ENCODE results near the gene SLX9.

The SLX9 gene

GRCh38 chr21:44977616-44978340 lies 37.9 kb downstream of the SLX9 start:
- no peak for DNase-seq (ENCODE audit: low read depth)

DNA sequence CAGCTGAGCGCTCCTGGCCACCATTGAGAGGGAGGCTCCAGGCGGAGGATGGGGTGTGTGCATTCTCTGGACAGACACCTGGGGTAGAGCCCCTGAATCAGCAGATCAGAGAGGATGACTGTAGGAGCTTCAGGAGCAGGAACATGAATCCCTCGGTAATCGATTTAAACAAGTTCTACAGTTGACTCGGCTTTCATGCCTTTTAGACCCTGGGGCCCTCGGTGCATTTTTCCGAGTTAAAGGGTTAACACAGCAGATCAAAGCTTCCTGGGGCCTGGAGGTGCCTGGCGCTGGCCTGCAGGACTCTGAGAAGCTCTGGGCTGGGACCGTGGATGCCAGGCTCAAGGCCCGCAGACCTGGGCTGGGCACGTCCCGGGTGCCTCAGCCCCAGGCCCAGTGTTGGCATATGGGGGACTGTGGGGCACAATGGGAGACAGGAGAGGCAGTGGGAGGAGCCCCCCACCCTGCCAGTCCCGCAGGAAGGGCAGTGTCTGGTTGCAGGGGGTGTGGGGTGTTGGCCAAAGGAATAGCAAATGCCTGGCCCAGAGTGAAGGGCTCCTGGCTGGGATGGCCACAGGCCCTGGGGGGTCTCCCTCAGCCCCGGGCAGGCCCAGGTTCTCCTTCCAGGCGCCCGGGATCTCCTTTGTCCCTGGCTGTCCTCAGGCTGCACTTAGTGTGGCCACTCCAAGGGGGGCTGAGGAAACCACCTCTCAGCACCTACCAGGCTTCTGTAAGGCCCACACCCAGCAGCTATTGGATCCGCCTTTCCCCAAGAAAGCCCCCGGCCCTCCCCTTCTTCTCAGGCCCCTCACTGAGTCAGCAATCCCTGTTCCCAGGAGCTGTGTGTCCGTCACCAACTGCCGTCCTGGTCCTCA lies 40.1 kb downstream of the SLX9 start:
- no peak for DNase-seq (ENCODE audit: low read depth)

GRCh38 chr21:44980562-44981489 lies 41.0 kb downstream of the SLX9 start:
- no peak for DNase-seq (ENCODE audit: low read depth)

DNA sequence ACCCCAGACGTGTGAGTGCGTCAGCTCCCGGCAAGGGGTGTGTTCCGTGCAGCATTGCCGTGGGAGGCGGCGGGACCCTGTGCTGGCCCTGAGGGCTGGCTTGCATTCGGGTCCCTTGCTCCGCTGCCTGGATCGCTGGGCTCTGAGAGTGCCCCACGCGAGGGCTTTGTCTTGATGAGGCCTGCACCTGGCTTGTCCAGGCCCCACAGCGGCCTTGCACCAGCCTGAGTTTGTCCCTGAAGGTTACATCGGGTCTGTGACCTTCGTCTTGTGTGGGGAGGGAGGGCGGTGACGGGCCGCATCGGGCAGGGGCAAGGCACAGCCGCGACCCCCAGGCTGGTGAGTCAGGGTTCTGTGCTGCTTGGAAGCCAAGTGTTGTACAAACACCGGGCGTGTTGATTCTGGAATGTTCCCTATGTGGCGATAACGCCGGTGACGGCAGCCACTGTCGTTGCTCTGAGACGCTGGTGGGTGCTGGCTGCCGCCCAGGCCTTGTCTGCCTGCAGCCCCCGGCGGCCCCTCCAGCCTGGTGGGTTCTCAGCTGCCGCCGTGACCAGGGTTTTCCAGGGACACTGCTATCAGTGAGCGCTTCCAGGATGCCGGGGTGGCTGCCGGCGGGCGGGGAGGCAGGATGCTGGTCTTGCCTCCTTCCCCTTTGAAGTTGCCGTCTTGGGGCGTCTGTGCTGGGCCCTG lies 42.9 kb downstream of the SLX9 start:
- DNase-seq (ENCODE audit: low read depth): no peak

DNA sequence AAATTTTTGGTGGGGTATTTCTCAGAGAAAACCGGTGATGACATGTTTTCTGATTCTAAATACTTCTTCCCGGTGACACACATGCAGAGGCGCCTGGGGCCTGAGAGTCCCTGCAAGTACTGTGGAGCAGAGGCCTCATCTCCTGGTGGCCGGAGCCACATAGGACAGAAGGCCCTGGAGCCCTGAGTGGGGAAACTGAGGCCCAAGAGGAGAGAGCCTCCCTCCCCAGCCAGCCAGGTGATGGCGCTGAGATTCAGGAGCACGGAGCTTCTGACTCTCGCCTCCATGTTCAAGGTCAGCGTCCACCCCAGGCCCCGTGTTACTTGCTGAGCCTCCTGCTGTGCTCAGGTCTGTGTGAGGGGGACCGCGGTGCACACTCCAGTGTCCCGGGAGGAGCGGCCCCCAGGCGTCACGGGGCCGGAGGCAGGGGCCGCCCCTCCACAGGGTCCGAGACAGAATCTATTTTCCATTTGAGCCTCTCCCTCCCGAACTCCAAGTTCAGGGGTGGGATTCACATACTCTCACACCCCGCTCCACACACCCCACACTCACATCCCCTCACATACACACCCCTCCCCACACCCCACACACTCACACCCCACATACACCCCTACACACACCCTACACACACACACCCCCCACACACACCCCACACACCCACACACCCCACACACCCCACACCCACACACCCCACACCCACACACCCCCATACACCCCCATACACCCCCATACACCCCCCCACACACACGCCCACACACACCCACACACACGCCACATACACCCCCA lies 43.8 kb downstream of the SLX9 start:
- DNase-seq (ENCODE audit: low read depth): no peak

- no peak for DNase-seq (ENCODE audit: low read depth)
Measured at GRCh38 chr21:44984428-44984791, 44.6 kb downstream of the SLX9 start.

- DNase-seq (ENCODE audit: low read depth): no peak
Measured at GRCh38 chr21:44984792-44985440, 45.1 kb downstream of the SLX9 start.

- no peak for DNase-seq (ENCODE audit: low read depth)
Measured at GRCh38 chr21:44985441-44986401, 45.9 kb downstream of the SLX9 start.

DNA sequence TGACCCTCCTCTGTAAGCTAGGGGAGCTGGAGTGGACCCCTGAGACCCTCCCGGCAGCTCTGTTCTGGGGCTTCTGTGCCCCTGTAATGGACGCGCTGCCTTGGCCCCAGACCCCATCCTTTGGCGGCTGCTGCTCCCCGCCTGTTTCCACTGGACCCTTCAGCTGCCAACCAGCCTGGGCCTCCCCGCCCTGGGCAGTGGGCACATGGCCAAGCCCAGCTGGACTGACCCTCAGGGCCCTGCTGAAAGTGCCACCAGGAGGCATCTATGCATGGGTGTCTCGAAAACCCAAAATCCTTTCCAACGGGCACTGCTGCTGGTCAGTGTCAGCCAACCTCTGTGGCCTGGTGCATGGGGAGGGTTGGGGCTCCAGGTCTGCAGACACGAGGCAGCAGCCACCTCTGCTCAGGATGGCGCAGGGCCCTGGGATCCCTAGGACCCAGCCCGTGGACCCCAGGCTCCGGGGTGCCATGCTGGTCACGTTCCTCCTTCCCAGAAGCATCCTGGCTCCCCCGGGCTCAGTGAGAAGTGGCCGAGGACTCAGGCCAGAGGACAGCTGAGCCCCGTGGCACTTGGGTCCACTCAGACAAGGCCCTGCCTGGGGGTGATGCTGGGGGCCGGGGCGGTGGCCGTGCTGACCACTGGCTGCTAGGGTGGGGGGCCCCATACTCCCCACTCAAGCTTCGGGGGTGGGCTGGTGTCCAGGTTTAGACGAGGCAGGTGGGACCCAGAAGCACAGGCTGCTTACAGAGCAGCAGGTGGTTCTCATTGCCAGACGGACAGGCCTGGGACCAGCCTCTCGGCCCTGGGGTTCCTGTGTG lies 46.9 kb downstream of the SLX9 start:
- no peak for DNase-seq (ENCODE audit: low read depth)

- DNase-seq (ENCODE audit: low read depth): no peak
Measured at GRCh38 chr21:44987301-44987885, 47.6 kb downstream of the SLX9 start.

DNA sequence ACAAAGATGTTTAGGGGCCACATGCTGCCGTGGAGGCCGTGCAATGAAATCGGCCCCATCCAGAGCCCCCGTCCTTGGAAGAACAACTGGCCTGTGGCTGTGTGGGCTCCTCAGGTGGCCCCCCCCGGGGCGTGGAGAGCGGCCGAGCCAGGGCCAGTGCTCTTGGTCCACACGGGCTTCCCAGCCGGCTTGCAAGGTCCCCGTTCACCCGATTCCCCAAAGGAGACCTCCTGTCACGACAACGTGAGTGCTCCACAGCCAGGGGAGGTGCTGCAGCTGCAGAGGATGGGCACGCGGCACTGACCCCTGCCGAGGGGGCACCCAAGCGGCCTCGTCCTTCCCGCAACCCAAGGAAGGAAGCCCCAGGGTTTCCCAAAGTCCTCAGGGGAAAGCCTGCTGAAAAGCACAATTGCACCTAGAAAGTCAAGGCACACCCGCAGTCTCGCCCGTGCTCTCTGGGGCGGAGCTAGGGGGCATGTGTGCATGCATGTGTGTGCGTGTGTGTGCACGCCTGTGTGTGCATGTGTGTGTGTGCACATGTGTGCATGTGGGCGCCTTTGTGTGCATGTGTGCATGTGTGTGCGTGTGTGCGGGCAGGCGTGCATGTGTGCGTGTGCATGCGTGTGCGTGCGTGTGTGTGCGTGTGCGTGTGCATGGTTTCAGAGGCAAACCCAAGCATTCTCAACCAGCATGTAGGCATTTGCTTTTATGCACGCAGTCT lies 48.2 kb downstream of the SLX9 start:
- no peak for DNase-seq (ENCODE audit: low read depth)

DNA sequence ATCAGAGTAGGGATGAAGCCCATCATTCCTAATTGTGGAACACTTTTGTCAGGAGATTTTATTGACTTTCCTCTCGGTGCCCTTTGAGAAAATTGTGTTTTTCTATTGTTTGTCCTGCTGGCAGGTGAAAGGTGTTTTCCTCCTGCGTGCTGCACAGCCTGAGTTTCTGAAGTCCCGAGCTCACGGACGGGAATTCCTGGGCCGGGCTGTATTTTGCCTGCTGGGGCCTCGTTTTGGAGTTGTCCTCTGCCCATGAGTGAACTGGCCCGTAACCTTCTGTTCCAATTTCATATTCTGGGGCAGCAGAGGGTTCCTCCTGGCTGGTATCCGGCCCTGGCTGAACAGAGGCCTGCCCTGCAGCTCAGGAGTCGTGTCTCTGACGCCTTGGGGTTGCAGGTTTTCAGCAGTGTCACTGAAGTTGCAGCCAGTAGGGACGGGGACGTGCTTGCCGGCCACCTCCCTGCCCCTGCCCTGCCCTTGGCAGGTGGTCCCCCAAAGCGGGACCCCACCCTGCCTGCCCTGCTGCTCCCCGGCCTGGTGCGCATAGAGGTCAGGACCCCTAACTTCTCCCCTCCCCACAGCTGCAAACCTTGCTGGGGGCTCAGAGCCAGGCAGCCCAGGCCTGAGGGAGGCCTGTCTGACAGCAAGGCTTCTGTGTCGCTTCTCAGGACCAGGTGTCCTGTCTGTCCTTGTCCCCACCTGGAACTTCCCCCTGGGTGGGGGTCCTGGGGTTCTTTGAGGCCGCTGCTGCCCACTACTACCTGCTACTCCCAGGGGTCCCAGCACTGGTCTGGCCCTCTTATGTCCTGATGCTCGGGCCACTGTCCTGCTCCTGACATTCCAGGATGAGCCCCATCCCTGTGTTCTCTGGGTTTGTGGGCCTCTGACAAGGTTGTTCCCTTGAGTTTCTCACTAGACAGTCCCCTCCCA lies 49.0 kb downstream of the SLX9 start:
- no peak for DNase-seq (ENCODE audit: low read depth)

GRCh38 chr21:44989537-44989886 lies 49.7 kb downstream of the SLX9 start:
- DNase-seq (ENCODE audit: low read depth): no peak

DNA sequence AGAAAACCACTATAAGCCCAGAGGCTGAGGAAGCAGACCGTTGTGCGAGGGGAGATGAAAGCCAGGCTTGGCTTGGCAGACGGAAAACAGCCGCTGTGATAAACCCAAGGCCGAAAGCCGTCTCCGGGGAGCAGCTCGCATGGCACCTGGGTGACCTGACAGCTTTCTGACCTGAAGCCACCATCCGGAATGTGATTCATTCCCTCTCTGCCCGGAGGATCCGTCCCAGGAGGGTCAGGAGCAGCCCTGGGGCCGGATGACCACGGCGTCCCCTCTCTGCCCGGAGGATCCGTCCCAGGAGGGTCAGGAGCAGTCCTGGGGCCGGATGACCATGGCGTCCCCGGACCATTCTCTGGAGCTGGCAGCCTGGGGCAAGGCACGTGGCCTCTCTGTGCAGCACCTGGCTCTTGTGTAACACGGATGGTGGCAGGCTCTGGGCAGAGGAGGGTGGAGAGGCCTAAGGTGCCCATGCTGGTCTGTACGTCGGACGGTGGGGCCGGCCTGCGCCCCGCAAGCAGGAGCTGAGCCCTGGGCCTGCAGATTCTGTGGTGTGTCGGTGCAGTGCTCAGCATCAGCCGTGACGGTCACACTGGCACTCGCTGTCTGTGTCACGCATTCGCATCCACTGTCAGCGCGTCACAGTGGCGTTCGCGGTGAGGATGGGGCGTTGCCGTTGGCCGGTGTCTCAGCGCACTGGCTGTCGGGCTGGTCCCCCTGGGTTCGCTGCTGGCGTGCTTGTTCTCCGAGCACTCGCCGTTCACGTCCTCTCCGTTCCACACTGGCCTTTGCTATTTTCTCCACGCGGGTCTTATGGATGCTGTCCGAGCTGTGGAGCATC lies 50.3 kb downstream of the SLX9 start:
- no peak for DNase-seq (ENCODE audit: low read depth)

GRCh38 chr21:44990921-44991320 lies 51.1 kb downstream of the SLX9 start:
- no peak for DNase-seq (ENCODE audit: low read depth)
